Dermis microvascular lymphatic vessel endothelial cell (primary cell): ENCODE data around the gene PPM1M. TPM values are rescaled to one million over a fixed set of nuclear protein-coding genes. Genes with fewer than 3 reads are reported as not detected.
"Not testable (repeated sequence)": the region's sequence is repeated elsewhere in the genome, so short reads cannot be mapped to it uniquely, and the experiment has no call there.

ENCODE experiments used
- DNase-seq, 2 donors: peaks; one replicate each; pipeline versions ENCODE4 v3.0.0 to v3.0.0-alpha.2; 2010; ENCODE audit warnings: low read depth in 2 of 2
- total RNA-seq: library from RNA; depleted of rRNA; stranded (reverse); fragments of >200 nt; gene quantifications from 2 replicates; pipeline ENCODE4 v1.2.1, GENCODE V29; 2014

The PPM1M gene
- total RNA-seq, 1 donor from 2014 or later = 11.2 TPM

DNA sequence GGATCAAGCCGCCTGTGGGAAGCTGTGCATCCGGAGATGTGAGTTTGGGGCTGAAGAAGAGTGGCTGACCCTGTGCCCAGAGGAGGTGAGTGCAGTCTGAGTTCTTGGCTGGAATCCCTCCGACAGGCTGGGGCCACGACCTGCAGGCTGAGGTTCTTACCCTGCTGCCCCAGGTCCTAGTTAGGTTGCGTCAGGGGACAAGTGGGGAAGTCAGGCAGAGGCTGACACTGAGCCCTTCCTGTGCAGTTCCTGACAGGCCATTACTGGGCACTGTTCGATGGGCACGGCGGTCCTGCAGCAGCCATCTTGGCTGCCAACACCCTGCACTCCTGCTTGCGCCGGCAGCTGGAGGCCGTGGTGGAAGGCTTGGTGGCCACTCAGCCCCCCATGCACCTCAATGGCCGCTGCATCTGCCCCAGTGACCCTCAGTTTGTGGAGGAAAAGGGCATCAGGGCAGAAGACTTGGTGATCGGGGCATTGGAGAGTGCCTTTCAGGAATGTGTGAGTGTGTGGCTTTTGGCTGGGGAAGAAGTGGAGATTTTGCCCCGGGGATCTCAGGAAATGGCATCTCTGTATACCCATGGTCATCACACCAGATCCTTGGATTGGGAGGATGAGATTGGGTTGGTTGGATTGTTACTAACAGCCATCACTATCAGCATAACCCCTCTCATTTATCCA, 1.3 kb downstream of the PPM1M start:
- no peak for DNase-seq

DNA sequence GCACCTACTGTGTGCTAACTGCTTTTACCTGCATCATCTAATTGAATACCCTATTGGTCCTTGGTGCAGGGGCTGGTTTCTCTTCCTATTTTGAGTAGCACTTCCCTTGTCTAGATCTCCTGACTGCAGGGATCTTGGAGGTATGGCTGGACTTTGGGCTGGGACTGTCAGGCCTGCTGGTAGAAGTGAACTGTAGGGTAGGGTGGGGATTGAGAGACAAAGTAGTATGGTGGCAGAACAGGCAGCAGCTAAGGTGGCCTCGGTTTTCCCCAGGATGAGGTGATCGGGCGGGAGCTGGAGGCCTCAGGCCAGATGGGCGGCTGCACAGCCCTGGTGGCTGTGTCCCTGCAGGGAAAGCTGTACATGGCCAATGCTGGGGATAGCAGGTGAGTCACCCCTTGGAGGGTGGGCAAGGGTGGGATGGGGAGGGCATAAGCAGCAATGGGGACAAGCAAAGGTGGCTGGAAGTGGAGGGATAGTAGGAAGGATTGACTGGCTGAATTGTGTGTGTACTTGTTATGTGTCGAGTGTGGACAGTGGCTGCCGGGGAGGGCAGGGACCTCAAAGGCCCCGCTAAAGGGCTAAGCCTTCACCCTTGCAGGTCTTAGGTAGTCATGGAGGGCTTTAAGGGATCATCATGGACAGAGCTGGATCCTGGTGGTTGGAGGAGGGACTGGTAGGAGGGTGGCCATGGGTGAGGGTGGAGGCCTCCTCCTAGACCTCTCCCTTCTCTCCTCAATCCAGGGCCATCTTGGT, 2.0 kb downstream of the PPM1M start:
- no peak for DNase-seq

DNA sequence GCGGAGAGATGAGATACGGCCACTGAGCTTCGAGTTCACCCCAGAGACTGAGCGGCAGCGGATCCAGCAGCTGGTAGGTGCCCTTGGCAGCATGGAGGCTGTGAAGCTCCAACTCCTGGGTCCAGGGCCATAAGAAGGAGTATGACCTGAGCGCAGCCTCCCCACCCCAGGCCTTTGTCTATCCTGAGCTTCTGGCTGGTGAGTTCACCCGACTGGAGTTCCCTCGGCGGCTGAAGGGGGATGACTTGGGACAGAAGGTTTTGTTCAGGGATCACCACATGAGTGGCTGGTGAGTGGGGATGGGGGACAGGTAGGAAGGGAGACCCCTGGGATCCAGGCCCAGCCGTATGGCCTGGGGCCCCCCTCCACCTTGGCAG, 2.6 kb downstream of the PPM1M start:
- DNase-seq = no peak

DNA sequence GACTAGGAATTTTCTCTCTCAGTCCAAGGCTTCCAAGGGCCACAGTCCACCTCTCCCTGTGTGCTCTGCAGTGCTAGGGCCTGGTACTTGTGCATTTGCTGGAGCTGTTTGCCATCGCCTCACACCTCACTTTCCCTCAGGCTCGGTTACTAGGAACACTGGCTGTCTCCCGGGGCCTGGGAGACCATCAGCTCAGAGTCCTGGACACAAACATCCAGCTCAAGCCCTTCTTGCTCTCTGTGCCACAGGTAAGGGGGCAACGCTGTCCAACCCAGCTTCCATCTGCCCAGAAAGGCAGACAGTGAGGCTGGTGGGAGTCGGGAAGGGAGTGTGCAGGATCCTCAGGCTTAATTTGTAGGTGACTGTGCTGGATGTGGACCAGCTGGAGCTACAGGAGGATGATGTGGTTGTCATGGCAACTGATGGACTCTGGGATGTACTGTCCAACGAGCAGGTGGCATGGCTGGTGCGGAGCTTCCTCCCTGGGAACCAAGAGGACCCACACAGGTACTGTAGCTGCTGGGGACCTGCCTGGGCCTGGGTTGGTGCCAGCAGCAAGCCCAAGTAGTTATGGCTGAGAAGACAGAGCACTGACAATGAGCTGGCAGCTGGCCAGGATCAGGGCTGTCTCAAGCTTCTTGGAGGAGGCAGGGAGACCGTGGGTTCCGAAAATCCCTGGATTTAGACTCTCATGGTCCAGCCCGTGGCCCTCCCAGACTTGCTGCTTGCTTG, 3.4 kb downstream of the PPM1M start:
- DNase-seq = peak in 1 of 2 donors; percentile 30

DNA sequence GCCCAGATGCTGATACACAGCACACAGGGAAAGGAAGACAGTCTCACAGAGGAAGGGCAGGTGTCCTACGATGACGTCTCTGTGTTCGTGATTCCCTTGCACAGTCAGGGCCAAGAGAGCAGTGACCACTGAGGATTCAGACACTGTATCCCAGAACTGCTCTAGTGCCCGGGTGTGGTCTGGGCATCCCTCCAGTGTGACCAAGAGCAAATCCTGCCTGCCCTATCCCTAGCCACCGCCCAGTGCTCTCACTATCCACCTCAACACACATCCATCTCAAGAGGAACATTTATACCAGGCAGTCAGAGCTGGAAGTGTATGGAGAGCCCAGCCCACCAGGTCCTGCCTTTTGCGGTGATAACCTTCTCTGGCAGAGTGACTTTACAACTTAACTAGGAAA, 4.1 kb downstream of the PPM1M start:
- DNase-seq = no peak

DNA sequence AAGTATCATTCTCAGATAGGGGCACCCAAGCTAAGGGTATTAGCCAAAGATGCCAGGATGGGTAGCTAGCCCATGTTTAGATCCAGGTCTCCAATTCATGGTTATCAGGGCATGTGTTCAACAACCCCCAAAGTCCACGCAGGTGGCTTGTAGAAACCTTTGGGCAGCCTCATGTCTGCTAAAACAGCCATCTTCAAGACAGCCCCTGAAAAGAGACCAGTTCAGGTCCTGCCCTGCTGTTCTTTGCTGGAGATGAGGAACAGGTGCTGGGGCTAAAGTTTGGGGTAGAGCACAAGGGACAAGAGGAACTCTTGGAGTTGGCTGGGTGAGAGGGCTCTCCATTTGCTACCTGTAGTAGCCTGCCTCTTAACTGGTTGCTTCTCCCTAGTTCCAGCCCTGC, 4.6 kb downstream of the PPM1M start:
- DNase-seq = no peak

DNA sequence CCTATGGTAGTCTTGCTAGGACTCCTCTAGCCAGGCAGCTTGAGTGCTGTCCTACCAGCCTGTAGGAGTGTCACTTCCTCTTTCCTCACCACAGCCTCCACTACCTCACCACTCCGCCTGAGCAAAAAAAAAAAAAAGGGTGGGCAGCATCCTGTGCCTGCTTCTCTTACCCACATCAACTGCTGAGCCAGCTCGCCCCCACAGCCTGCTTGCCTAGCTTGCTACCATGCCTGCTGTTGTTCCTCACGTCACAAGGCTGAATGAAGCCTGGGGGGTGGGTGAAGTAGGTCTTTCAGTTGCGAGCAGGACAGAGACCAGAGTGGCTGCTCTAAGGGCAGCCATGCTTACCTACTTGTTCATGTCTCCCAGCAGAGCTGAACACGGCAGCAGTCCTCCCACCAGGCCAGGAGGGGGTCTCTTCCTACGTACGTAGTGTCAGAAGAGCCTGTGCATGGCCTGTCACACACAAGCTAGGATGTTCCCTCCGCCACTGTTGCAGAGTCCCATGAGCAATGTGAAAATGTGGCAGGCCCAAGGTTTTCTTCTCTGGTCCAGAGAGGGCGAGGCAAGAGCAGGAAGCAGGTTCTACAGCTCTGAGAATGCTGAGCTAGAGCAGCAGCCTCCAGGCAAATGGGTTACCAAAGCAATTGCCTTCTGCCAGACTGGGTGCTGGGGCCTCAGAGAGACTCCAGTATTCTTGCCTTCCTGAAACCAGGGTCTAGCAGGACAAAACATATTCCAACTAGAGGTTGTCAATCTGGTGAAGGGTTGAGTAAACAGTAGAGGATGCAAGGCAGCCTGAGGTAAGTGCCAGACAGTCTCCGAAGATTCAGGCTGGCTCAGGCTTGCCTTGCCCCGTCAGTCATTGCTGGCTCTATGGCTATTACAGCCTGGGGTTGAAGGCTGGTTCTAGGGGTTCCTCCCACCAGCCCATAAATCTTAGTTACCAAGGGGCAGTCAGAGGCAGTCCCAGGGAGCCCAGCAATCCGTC, 8.1 kb downstream of the PPM1M start:
- DNase-seq = peak in 1 of 2 donors; percentile 49

DNA sequence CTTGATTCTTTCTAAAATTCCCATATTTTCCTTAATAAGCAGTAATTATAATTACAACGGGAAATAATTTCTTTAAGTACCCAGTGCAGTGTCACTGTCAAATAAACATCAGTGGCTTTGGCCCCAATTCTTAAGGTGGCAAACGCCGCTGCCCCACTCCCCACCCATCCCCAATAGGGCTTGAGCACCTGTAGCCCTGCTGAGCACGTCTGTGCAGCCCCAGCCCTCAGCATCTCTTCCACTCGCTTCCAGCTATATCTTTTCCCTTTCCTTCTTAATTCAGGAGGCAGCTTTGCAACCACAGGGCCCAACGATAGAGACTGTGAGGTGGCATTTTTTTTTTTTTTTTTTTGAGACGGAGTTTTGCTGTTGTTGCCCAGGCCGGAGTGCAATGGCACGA, 9.0 kb downstream of the PPM1M start:
- no peak for DNase-seq

DNA sequence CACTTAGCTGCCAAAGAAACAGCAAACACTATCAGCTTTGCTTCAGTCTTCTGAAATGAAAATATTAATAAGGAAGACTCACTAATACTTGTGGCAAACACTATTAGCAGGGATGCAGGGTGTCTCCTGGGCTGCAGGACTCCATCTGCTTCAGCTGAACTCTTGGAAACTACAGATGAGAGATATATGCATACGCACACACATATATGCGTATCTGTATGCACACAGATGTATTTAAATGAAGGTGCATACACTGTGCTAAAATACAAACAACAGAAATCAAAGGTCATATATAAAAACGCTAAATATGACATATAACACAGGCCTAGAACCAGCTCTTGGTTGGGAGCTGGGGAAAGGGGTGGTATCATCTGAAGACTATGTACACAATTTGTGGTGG, 10.6 kb downstream of the PPM1M start:
- DNase-seq = no peak

DNA sequence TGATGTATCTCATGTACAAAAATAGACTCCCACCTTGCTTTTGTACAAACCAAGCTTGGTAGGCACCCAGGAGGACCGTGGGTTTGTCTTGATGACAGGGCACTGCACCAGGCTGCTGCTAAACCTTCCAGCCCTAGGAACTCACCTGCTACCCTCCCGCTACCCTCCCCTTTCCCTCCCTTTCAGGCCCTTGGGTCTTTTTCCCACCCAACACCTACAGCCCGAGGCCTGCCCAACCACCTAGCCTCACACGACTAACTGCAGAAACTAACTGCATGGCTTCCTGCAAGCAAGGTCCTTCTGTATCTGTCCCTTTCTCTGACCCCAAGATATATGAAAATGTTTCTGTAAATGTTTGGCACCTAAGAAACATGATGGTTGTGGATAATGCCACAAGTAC, 11.1 kb downstream of the PPM1M start:
- DNase-seq = no peak

DNA sequence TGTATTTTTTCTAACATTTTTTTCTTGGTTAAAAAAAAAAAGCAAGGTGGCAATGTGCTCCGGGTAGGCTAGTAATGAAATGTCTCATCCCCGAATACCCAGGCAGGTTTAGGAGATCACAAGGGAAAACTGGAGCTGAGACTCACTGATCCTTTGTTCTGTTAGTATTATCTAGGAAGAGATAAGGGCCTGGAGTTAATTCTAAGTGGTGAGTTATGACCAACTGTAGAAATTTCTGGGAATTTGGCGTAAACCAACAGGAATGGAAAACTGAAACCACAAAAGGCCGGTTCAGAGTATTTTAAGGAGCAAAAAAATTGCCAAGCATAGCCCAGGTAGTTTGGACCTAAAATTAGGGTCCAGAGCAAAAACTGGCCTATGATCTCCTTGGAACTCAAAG, 12.4 kb downstream of the PPM1M start:
- DNase-seq = no peak

DNA sequence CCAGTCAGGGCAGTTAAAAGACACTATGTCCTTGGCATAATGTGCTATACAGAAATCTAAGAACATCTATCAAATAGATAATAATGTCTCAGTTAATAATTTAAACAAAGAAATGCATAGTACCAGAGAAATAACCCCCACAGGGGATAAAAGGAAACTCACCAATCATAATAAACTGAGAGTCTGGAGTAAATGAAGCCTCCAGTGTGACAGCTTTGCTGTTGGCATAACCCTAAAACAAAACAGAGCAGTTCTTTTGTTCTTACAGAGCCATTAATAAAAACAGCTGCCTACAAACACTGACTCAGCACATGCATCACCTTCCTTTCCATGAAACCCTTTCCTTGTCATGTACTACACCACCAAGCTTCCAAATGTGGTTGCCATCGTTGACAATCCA, 13.5 kb downstream of the PPM1M start:
- DNase-seq = peak in 1 of 2 donors; percentile 84

DNA sequence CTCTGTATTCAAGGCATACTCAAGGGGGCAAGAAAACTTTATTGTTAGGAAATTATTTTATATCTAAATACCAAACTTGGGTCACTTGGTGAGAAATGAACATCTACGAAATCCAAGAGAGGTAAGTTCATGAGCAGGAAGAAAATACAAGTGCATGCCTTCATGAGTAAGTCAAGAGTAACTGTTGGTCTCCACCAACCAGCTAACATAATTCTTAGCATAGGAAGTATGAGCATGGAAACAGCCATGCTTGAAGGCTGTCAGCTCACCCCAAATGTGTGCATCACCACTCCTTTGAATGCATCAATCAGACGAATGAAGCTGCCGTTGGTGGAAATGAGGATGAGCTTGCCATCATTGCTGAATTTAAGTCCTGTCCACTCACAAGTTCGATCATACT, 13.9 kb downstream of the PPM1M start:
- DNase-seq = no peak

DNA sequence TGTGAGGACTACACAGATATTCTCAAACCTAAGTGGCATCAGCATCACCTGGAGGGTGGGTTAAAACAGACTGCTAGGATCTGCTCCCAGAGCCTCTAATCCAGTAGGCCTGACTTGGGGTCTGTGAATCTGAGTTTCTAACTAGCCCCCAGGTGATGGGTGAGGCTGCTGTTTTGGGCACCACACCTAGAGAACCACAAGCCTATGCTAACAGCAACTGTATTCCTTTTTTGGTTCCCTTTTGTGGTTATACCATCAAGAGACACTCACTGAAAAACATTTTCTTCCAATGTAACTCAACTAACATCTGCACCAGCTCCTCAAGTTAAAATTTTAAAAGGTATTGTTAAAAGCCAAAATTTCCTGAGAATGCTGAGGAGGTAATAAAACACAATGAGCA, 16.9 kb downstream of the PPM1M start:
- DNase-seq = no peak

DNA sequence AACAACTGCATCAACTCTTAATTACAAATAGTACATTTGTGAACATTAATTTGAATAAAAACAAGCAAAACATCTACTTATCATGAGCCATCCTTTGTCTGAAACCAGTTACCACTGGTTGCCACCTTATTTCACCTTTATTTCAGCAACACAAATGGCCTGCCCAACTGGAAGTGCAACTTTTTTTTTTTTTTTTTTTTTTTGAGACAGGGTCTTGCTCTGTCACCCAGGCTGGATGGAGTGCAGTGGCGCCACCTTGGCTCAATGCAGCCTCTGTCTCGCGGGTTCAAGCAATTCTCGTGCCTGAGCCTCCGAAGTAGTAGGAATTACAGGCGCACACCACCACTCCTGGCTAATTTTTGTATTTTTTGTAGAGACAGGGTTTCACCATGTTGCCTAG, 19.8 kb downstream of the PPM1M start:
- DNase-seq = no peak

DNA sequence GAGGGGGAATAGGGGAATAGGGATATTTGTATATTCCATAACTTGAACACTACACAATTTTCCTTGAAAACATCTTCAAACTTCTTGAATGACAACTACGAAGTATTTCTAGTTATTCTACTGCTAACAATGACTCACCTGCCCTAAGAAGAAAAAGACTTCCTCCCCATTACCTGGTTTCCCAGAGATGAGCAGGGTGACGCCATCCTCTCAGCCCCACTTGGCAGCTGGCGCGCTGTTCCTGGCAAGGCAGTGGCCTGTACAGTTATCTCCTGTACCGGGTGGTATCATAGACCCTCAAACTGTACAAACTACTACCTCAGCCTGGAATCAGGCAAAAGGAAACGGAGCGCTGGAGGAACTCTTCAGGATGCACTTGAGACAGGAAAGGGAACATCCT, 22.5 kb downstream of the PPM1M start:
- no peak for DNase-seq

DNA sequence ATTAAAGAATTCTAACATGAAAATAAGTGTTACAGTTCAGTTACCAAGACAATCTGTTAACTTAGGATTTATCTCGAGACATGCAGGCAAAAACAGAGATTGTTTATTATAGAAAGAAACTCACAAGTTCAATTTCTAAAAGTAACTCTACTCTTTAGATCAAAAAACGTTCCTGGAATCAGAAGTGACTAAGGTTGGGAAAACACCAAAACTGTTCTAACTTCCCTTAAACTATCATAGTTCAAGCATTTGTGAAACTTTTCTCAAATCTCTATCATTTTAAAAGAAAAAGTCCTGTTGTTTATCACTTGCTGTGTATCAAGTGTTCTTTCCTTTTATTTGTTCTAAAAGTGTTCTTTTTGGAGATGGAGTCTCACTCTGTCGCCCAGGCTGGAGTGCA, 24.2 kb downstream of the PPM1M start:
- no peak for DNase-seq

DNA sequence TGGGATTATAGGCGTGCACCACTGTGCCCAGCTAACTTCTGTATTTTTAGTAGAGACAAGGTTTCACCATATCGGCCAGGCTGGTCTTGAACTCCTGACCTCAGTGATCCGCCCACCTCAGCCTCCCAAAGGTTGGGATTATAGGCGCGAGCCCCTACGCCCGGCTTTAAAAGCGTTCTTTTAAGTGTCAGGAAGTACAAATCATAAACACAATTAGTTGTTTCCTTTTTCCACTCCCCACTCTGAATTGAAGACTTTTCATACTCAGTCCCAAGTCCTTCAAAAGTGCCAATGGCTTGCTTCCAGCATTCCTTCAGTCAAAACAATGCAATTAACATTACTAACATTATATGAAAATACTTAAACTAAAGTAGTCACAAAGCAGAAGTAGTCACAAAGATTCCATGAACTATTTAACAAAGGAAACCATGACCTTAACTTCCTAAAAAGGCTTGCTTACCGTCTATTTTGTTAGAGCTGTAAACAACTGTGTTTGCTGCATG, 24.7 kb downstream of the PPM1M start:
- DNase-seq = peak in 1 of 2 donors; percentile 81

DNA sequence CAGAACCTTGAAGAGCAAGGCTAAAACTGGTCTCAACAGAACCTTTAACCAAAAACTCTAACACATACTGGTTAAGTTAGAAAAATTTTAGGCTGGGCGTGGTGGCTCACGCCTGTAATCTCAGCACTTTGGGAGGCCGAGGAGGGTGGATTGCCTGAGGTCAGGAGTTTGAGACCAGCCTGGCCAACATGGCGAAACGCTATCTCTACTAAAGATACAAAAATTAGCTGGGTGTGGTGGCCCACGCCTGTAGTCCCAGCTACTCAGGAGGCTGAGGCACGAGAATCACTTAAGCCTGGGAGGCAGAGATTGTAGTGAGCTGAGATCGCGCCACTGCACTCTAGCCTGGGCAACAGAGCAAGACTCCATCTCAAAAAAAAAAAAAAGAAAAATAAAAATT, 26.6 kb downstream of the PPM1M start:
- DNase-seq = not testable (repeated sequence)

DNA sequence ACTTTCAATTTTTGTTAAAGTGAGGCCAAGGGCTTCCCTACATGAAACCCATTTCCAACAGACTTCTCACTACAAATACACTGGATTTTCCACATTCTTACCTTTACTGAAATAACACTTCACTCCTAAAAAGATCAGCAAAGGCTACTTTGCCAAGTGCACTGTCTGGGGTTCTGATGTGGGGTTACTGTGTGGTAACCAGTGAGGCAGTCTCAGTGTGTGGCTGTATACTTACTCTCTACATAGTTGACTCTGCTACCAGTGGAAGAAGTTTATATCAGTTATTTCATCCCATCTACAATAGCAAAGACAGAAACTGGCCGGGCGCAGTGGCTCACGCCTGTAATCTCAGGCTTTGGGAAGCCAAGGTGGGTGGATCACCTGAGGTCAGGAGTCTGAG, 27.3 kb downstream of the PPM1M start:
- no peak for DNase-seq

DNA sequence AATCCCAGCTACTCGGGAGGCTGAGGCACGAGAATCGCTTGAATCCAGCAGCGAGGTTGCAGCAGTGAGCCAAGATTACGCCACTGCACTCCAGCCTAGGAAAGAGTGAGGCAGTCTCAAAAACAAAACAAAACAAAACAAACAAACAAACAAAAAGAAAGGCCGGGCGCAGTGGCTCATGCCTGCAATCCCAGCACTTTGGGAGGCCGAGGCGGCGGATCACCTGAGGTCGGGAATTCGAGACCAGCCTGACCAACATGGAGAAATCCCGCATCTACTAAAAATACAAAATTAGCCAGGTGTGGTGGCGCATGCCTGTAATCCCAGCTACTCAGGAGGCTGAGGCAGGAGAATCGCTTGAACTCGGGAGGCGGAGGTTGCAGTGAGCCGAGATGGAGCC, 29.2 kb downstream of the PPM1M start:
- not testable (repeated sequence) for DNase-seq
